ENCODE data around the gene NRP1. TPM values are rescaled to one million over a fixed set of nuclear protein-coding genes. Genes with fewer than 3 reads are reported as not detected.

The NRP1 gene
- total and polyA plus RNA-seq, 2 of the 8 experiments (the other 6 are each of a cell fraction or from before 2014, with no cell fraction given) = 1.2 to 2.1 TPM

DNA sequence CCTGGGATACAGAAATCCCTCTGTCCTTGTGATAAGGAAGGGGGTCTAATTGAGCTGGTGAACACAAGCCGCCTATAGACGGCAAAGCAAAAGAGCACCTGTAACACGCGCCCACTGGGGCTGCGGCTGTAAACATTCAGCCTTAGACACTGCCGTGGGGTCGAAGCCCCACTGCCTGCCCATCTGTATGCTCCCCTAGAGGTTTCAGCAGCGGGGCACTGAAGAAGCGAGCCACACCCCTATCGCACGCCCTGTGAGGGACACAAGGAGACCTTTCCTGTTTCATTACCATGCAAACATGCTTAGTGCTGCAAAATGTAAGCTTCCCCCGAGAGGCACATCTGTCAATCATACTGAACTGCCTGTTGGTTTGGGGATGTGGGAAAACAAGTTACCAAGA, 82.1 kb downstream of the NRP1 start (continued):
- TF ChIP-seq FOSL1 (IDR thresholded peaks at IDR 0.05; ENCODE audit: insufficient read depth, low read depth, low read length) (no peak), CTBP2 (IDR thresholded peaks at IDR 0.05; ENCODE audit: borderline replicate concordance, insufficient read depth, insufficient read length, low read length) (no peak), TAF1 (IDR thresholded peaks at IDR 0.05; ENCODE audit: low read depth, low read length) (no peak), JUND (IDR thresholded peaks at IDR 0.05; ENCODE audit: low read length) (no peak), RNF2 (IDR thresholded peaks at IDR 0.05; ENCODE audit: borderline replicate concordance, low read depth, low read length, missing control alignments, poor library complexity, severe bottlenecking) (no peak)
